Activated CD4-positive, alpha-beta T cell treated with anti-CD3 and anti-CD28 coated beads, Interleukin-2, amount 50 U/mL, for 4 hours (primary cell): ENCODE data around the gene LRRN1.

ENCODE experiments used
- DNase-seq, 2 experiments: peaks; one replicate each; pipeline ENCODE4 v3.0.0-alpha.2; 2020

The LRRN1 gene

DNA sequence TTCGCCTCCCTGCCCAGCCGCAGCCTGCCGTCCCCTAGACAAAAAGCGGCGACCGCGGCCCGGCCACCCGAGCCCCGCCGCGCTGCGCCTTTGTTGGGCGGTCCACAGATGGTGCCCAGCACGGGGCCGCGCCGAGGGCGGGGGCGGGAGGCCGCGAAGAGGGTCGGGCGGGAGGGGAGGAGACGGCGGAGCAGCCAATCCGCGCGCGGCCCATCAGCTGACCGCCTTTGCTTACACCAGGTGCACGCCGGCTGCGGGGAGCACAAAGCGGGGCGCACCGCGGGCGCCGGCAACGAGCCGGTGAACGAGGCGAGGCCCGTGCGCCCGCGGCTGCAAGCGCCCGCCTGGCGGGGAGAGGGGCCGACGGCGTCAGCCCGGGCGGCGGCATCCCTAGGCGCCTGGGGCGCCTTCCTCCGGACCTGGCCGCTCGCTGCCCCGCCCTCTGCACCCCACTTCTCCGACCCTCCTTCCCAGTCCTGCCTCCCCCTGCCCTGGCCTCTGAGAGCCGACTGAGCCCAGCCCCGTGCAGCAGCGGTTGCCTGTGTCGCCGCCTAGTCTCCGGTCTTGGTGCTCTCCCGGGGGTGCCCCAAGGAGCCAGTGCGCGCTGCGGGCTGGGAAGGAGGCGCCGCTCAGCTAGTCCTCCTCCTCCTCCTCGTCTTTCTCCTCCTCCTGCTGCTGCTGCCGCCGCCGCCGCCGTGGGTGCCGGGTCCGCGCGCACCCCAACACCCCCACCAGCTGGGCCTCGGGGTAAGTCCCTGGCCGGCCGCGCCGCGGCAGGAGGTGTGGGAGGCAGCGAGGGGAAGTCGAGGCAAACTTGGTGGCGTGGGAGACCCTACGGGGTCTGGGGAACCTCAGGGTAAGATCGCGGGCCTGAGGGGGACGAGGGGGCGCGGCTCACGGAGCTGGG lies at the start of gene LRRN1:
TSS of gene LRRN1 (plus strand) at position 259 of the 907 bp plus-strand sequence. CDS start 45,211 bp downstream, outside the sequence.
- no peak for DNase-seq

DNA sequence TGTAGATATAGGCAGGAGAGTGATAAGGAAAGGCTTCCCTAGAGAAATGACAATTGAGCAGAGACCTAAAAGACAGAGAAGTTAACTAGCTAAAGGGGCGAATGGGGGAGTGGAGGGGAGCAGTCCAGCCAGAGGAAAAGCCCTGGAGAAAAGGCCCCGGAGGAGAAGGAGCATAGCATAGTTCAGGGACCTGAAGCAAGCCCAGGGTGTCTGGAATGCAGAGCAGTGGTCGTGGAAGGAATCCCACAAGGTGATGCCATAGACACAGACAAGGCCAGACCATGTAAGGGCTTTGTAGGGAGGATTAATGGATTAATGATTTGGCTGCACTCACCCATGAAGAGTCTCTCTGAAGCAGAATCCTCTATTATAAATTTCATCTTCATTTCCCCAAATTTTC lies 45.8 kb upstream of the LRRN1 start:
- no peak for DNase-seq

DNA sequence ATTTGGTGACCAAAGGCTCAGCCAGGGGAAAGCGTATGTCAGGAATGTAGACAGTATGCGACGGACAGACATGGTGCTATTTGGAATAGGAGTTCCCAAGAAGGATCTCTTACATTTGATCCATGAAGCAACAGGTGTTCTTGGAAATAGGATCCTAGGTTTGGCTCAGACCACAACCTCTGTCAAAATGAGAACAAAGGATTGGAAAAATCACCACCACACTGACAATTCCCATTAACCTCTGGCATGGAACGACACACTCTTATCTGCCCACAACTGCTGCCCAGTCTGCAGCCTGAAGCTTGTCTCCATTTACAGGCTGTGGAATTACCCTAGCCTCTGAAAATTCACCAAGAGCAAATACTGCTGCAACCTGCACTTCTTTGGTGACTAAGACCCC lies 33.6 kb upstream of the LRRN1 start:
- DNase-seq: no peak

DNA sequence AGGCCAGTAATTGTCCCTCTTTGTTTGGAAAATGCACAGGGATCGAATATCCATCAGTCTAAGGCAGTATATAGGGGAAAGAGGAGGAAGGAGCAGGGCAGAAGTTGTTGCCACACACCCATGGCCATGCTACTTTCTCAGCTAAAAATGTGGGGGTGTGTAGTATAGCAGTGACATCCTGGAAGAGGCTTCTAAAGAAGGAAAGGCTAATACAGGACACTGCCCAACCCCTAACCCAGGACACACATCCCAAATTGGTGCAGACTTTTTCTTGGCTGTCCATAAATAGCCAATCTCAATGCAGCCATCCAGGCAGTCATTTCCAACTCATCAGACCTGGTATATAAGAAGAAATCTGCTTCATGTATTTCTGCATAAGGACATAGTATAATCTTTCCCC lies 33.1 kb upstream of the LRRN1 start:
- no peak for DNase-seq

DNA sequence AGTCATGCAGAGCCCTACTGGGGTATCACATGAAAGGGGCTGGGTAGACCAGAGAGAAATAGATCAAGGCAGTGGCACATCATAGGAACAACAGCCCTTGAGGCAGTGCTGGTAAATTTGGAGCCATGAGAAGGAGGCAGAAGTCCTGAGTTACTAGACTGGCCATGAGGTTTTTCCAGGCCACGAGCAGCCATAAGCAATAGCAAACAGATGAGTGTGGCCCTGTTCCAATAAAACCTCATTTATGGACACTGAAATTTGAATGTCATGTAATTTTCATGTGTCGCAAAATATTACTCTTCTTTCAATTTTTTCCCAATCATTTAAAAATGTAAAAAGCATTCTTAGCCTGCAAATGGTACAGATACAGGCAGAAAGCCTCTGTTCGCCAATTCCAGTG lies 28.1 kb upstream of the LRRN1 start:
- DNase-seq: no peak

DNA sequence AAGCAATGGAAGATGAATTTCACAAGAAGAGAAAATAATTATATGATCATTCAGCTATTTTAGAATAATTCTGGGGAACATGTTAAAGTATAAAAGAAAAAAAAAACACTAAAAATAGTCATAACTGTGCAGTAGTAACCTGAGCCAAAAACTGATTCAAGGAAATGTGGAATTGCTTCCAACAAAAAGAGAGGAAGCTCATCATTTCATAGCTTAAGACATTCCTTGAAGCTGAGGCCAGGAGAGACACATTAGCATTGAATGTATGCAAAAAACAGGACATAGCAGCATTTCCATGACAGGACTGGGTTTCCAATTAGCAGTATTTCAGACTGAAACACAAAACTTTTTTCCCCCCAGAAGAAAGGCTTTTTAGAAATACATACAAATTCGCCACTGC lies 27.7 kb upstream of the LRRN1 start:
- no peak for DNase-seq

DNA sequence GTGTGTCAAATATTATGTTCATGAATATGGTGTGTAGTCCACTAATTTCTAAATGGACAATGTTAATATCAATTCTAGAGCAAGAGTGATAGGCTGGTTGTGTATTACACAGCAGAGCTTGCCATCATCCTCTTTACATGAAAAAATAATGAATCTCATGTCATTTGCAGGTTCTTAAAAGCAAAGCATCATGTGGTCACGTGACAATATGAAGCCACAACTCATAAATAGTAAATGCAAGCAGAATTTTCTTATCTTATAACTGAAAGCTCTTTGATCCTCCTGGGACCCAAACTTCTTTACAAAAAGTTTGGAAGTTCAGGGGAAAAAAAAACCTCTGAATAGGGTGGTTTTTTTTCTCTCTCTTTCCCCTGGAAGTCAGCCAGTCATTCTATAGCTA lies 26.9 kb upstream of the LRRN1 start:
- no peak for DNase-seq

DNA sequence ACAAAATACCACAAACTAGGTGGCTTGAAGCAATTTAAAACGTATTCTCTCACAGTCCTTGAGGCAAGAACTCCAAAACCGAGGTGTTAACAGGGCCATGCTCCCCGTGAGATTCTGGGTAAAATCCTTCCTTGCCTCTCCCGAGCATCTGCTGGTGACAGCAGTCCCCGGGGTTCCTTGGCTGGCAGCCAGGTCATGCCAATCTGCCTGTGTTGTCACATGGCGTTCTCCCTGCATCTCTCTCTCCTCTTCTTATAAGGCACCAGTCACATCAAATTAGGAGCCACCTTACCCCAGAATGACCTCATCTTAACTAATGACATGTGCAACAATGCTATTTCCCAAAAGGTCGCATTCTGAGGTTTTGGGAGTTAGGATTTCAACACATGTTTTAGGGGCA lies 26.3 kb upstream of the LRRN1 start:
- DNase-seq: no peak

DNA sequence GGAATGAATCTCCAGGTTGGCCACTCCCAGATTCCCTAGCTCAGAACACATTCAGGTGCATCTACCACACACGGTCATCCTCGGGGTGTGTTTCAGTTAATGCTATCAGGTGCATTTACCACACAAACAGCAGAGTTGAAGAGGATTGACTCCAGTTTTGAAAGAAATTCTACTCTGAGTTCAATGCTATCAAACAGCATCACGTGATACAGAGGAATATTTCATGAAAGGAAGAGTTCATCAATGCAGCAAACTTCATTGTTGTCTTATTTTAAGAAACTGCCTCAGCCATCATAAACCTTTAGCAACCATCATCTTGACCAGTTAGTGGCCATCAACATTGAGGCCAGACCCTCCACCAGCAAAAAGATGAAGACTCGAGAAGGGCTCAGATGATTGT lies 22.6 kb upstream of the LRRN1 start:
- DNase-seq: no peak

DNA sequence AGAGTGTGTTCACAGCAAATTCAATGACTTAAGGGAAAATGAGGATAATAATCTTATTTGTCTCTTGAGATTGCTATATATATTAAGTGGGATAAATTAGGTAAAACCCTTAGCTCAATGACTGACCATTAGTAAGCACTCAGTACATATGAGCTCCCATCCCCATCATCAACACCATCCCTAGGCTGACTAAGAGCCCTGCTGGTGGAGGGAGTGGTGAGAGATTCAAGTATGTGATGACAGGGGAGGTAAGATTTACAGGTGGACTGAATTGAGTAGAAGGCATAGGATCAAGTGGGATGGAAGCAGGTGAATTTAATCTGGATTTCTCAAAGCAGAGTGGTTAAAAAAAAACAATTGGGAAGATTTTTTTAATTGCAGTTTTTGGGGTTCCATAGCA lies 21.0 kb upstream of the LRRN1 start:
- no peak for DNase-seq

DNA sequence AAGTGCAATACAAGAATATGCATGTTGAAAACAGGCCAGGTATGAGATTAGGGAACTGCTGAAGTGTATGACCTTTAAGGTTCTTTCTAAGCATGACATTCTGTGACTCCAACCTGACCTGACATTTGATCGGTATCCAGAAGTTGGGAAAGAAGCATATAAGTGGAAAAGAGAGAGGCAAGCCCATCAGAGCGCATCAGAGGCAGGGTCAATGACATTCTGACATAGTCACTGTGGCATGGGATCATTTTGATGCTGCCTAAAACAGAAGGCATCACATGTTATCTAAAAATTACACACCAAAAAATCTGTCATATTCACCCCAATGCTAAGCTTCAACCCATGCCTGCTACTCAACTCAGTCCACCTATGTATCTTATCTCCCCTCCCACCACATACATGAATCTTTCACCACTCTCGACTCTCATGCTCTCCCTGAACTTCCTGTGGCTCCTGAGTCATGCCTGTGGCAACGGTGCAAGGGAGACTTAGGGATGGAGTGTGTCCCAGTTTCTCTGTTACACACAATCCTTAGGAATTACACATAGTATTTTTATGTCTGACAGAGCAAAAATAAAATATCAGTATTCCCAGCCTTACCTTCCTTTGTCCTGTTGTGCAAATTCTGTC lies 20.5 kb upstream of the LRRN1 start:
- no peak for DNase-seq

DNA sequence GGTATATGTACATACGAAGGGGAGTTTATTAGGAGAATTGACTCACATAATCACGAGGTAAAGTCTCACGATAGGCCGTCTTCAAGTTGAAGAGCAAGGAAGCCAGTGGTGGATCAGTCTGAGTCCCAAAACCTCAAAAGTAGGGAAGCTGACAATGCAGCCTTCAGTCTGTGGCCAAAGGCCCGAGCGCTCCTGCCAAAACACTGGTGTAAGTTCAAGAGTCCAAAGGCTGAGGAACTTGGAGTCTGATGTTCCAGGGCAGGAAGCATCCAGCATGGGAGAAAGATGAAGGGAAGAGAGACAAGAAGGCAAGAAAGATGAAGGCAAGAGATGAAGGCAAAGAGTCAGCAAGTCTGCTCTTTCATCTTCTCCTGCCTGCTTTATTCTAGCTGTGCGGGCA lies 16.8 kb upstream of the LRRN1 start:
- DNase-seq: no peak

DNA sequence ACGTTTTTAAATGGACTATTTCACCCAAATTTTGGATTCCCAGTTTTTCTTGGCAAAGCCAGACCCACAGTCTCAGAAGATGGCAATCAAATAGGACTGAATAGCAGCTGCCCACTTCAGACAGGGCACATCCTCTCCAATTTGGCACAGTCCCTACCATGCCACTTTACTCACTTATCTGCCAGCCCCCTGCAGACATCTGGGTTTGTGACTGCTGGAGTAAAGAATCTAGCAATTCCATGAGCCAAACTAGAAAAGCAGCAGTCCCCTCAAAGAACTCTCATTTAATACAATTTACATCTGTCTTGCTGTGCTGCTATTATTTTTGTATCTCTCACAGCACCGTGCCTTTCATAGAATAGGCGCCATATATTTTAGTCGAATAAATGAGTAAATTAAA lies 16.0 kb upstream of the LRRN1 start:
- no peak for DNase-seq

DNA sequence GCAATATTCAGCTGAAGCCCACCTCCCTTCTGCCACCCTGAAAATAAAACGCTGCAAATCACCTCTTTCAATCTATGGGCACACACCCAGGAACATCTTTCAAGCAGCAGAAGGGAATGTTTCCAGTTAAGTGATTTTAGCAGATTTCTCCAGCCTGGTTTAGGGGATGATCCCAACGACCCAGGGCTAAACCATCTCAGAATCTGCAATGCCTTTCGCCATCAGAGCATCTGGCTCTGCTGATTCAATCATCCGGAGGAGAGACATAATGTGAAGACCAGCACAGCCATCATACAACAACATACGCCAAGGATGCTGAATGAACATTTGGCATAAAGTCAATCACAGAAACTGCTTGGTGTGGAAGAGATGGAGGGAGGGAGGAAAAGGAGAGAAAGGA lies 15.5 kb upstream of the LRRN1 start:
- DNase-seq: no peak

DNA sequence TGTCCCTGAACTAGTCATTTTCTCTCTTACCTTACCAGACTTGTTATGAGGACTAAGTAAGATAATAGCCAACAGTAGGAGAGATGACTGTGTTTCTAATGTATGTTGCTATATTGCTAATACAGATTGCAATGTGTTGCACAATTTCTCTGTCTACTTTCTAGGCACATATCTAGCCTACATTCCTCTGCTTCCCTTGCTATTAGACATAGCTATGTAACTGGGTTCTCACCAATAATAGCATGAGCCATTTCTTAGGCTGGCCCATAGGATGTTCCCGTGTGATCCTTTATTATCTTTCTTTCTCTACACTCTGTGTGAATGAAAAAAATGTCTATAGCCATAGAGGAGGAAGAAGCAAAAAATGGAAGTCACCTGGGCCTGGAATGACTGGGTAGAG lies 6.8 kb upstream of the LRRN1 start:
- no peak for DNase-seq

DNA sequence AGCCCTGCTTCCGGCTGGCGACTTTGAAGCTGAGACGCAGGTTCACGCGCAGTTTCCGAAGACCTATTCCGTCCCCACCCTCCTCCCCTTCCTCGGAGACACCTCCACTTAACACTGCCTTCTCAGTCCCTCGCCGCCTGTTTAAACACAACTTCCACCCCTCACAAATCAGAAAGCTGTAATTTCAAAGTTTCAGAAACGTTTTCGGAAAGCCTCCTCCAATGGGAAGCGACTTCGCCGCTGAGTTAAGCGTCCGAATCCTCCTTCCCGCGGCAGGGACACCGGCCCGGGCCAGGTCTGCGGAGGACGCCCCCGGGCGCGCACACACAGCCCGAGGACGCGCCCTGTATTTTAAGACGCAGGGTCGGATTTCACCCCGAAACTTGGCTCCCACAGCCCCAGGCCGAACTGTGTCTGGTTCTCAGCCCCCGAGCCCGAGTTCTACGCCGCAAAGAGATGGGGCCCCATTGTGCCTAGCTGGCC lies 559 bp upstream of the LRRN1 start:
- no peak for DNase-seq

DNA sequence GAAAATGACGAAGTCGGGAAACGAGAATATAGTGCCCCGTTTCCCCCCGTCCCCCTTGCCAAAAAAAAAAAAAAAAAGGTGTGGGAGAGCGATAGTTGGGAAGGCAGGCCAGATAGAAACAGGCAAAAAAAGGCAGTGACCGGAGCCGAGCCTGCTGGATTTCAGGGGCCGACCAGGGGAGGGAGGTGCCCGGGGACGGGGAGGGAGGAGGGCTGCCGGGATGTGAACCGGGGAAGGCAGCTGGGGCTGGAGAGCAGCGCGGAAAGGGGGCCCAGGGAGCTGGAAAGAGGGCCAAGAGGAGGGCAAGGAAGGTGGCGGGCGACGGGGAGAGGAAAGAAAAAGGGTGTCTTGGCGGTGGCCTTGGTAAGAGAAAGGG lies 837 bp downstream of the LRRN1 start:
- DNase-seq: no peak

DNA sequence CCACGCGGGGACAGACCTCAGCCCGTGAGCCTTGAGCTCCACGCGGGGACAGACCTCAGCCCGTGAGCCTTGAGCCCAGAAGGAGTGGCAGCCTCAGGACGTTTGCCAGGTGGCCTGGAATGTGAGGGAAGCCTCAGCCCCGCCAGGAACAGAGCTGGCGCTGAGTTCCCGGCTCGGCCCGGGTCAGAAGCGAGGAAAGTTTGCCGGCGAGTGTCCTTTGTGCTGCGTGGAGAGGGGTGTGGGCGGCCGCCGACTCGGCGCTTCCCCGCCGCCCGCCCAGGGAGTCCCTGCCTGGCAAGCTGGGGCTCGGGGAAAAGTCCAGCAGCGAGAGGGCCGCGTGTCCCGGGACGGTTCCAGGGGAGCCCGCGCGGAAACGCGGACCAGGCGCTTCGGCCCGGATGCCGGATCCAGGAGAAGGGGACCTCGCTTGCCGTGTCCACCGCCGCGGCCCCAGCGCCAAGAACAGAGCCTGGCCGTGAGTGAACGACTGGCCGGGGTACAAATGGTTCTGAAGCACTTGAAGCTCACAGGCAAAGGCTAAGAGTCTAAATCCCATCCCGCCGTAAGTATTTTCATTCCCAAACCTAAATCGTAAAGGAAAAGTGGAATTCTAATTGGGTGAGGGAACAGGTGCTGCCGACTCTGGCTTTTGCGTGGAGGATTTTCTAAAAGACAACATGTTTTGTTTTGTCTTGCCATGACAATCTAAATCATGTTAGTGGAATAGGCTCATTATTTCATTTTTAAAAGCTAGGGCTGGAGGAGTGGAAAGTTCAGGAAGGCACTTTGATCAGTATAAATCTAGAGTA lies 1.7 kb downstream of the LRRN1 start:
- DNase-seq: no peak

DNA sequence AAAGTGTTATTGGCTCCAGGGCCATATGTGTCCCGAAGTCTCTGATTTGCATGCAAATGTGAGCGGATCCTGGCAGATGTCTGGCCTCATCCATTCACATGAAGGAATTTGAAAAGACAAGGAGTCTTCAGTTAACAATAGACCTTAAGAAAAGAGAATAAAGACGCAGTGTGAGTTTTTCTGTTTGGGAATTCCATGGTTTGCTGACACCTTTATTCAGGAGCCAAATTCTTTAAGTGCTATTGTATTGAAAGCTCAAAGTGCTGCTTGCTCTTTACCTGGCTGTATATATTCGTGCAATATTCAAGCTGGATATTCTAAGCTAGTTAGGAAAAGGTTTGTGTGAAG lies 2.2 kb downstream of the LRRN1 start:
- DNase-seq: no peak

DNA sequence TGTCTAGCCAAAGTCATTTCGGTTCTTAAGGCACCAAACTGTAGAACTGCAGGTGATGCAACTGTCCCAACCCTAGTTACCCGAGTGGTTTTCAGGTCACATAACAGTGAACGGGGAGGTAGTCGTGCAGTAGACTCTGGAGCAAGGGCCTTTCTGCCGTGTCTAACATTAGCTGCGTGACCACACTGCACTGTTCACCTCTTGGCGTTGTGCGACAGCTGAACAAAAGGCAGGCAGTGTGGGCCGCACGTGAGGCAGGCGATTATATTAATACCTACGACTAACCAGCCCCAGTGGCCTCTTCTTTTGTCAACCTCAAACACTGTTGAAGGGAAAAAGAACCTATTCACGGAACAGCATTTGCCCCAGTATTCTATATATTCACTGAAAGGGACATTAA lies 2.8 kb downstream of the LRRN1 start:
- DNase-seq: no peak

DNA sequence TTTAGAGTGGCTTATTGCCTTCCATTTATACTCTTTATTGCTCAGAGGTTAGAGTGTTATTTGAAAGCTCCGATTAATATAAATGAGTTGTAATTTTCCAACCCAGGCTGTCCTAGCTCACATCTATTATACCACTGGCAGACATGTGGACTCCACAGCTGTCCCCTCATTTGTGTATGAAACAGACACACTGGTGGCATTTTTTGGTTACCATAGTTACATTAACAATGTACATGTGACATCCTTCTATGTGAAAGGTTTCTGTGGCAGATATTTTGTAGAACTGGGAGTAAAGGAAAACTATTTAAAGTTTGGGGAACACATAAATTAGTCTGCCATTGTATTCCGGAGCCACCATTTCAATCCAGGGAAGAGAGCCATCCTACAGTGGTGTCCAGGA lies 5.3 kb downstream of the LRRN1 start:
- DNase-seq: no peak

DNA sequence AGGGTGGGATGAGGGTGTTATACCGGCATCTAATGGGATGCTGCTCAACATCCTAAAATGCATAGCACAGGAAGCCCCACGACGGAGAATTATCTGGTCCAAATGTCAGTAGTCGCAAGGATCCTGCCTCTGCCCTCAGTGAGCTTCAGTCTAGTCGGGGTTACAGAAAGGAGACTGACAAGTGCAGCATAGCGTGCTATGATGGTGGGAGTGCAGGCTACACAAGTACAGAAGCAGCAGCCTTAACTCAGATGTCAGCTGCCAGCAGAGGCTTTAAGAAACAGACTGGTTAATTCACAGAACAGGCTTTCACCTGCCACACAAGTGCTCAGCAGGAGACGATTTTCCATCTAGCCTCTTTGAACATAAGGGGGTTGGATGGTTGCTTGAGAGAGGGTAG lies 6.9 kb downstream of the LRRN1 start:
- no peak for DNase-seq

DNA sequence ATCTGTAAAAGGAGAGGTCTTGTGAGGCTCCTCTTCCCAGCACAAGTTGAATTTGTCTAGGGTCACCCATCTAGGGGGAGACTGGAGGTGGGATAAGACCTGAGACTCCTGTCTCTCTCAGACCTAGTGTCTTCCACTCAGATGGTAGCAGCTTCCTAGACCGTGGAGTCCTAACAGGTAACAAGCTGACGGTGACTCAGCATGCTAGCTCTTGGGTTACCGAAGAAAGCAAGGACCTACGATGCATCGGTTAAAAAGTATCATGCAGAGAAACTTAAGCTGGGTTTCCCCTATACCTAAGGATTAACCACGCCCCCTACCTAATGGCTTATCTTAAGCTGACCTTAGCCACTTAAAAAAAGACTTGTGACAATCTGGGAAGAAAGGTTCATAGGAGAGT lies 7.6 kb downstream of the LRRN1 start:
- no peak for DNase-seq

DNA sequence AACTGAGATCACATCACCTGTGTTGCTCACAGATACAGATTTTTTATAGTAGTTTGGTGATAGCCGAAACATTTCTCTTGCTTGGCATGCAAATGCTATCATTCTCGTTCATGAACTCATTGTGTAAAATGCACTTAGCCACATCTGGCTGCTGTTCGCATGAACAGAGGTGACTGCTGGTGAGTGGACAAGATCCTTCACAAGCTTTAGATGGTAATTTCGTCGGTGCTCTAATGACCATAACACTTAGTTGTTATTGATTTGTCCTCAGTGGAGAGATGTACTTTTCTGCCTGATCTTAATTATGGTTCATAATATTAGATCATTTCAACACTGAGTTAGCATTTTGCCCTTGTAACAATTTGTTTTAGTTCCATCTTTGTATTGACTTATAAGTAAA lies 13.8 kb downstream of the LRRN1 start:
- no peak for DNase-seq
